Psoas muscle (tissue), 8 donors: ENCODE data around the gene ENPP7. TPM values are rescaled to one million over a fixed set of nuclear protein-coding genes. Genes with fewer than 3 reads are reported as not detected.

ENCODE experiments used
- ATAC-seq, 4 donors: fragments of 200-7000 bp; cut with Tn5 transposase; one replicate each; pipeline ENCODE4 v1.9.1; 2020; ENCODE audit warnings: moderate library complexity in 3 of 4, mild to moderate bottlenecking in 2 of 4
- DNase-seq, 2 donors: peaks; one replicate each; pipeline ENCODE4 v3.0.0-alpha.2; 2020
- H3K27ac ChIP-seq: fragments of 200-600 bp; one replicate; pipeline ENCODE4 v1.8.0; 2022
- H3K27me3 ChIP-seq, 3 donors: fragments of 200-600 bp in 1 of 3; one replicate each; pipeline versions ENCODE4 v1.6.1 to v1.8.0; 2013 to 2022; ENCODE audit warnings: low read length in 2 of 3, mild to moderate bottlenecking in 2 of 3, moderate library complexity in 1 of 3; ENCODE audit not compliant: insufficient read depth in 3 of 3
- H3K36me3 ChIP-seq, 2 donors: fragments of 200-600 bp in 1 of 2; one replicate each; pipeline versions ENCODE4 v1.6.1 to v1.8.0; 2013 to 2022; ENCODE audit warnings: low read depth in 1 of 2, mild to moderate bottlenecking in 1 of 2, moderate library complexity in 1 of 2; ENCODE audit not compliant: insufficient read depth in 1 of 2
- H3K4me1 ChIP-seq: fragments of 200-600 bp; one replicate; pipeline ENCODE4 v1.8.0; 2022
- H3K4me3 ChIP-seq: fragments of 200-600 bp; one replicate; pipeline ENCODE4 v1.8.0; 2022; ENCODE audit warnings: mild to moderate bottlenecking
- H3K9me3 ChIP-seq: fragments of 200-600 bp; one replicate; pipeline ENCODE4 v1.8.0; 2022
- WGBS, 3 donors: extraction: QIAGEN DNeasy Blood & Tissue Kit; methylation state at CpG; one replicate each; pipeline versions ENCODE4 v1.1.6 to v1.1.7; 2013; 5-methylcytosine and 5-hydroxymethylcytosine counted together
- intact Hi-C, 2 donors: fragments of 100-400 bp; cut with DNase I; formaldehyde crosslinking; loops; one replicate each; pipeline versions ENCODE4 v1.11.0 to v1.14.2; 2022
- polyA plus RNA-seq, 3 donors: library from polyadenylated mRNA; stranded (reverse); fragments of 200-250 nt; gene quantifications; one replicate each; pipeline ENCODE4 v1.2.3, GENCODE V29; 2013
- total RNA-seq, 4 donors: library from RNA; stranded (reverse); fragmentation: NEBNext Ultra II Directional in 2 of 4; extraction: Animal tissue kit (Norgen Biotek cat#: 25700) in 2 of 4; gene quantifications; one replicate each; pipeline versions ENCODE4 v1.2.1 to v1.2.4, GENCODE V29; 2021 to 2023
- TF ChIP-seq, protein P1 (sequence below): fragments of 200-600 bp; IDR thresholded peaks from one replicate; pipeline ENCODE4 v1.8.0; 2022; ENCODE audit warnings: antibody characterized with exemption
- donor health status: healthy with polysubstance abuse.
- donor health status: DM: no; HTN: no; CAD: no; lungs with moderate emphysema.
- donor health status: Bipolar disorder and iron deficiency.
- donor health status: healthy.
- donor health status: DM: yes; HTN: yes; CAD: no.
- donor health status: DM: no; HTN: no; CAD: no.
- donor health status: DM: no; HTN: no; CAD: no.
- donor health status: DM: yes; HTN: yes; CAD: no.

The ENPP7 gene
- total and polyA plus RNA-seq, 7 donors = 0.04 to 0.10 TPM; not detected in 5

DNA sequence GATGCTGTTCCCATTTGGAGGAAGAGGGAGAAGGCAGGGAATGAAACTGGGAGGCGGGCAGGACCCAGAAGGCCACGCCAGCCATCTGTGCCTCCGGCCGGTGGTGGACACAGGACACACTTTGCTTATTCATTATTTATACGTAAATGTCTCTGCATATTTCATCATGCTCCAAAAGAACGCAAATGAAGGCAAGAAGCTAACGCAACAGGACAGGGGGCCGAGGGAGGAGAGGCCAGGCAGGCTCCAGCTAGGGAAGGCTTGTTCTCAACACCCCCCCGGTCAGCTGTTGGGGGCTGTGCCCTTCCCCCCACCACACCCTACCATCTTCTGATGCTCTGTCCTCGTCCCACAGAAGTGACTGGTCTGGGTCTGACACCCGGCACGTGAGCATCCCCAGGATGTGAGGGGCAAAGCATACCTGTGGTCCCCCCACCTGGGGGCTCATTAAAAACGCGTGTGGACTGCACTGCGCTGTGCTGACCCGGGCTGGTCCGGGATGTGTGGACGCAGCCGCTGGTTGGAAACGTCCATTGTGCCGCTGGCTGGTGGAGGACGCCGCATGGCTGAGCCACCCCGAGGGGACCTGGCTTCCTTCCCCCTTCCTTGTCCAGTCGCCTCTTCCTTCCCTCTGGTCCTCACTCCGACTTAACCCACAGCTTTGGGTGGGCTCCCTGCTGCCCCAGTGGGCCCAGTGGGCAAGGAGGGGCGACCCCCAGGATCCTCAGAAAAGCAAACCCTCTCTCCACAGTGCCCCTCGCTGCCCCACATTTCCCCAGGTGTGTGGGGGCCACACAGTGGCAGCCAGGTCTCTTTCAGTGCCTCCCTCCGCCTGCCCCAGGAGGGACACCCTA lies 46.4 kb upstream of the ENPP7 start:
- DNase-seq (no peak), ATAC-seq (no peak)
- Histone ChIP-seq H3K27ac (no peak overlapping the region), H3K4me3 (no peak overlapping the region), H3K4me1 (no peaks in the 10 kb centered on the region), H3K9me3 (no peaks in the 10 kb centered on the region), H3K27me3 (peaks cover 0 to 56% (median 22%) of the 10 kb centered on the region in 3 donors), H3K36me3 (no peaks in the 10 kb centered on the region)
- TF ChIP-seq, protein P1, sequence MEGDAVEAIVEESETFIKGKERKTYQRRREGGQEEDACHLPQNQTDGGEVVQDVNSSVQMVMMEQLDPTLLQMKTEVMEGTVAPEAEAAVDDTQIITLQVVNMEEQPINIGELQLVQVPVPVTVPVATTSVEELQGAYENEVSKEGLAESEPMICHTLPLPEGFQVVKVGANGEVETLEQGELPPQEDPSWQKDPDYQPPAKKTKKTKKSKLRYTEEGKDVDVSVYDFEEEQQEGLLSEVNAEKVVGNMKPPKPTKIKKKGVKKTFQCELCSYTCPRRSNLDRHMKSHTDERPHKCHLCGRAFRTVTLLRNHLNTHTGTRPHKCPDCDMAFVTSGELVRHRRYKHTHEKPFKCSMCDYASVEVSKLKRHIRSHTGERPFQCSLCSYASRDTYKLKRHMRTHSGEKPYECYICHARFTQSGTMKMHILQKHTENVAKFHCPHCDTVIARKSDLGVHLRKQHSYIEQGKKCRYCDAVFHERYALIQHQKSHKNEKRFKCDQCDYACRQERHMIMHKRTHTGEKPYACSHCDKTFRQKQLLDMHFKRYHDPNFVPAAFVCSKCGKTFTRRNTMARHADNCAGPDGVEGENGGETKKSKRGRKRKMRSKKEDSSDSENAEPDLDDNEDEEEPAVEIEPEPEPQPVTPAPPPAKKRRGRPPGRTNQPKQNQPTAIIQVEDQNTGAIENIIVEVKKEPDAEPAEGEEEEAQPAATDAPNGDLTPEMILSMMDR = no peak
- intact Hi-C loops = no loop called here
- 64 to 74% (median 68%) methylated on average over 29 of the region's 29 CpGs for WGBS, 3 donors

DNA sequence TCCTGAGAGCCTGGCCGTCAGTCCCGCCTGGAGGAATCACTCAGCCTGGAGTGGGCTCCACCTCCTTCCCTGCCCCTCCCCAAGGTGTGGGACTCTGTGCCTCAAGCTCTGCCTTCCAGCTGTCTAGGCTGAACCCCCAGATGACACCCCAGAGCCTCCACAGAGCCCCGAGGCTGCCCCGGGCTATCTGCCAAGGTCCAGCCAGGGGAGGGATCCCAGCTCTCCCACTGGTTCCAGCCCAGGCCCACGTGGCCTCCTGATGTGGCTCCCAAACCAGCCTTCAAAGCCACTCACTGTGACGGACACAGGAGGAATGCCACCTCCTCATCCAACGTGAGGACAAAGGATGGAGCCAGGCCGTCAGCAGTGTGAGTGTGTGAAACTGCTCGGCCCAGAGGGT lies 45.6 kb upstream of the ENPP7 start:
- Histone ChIP-seq H3K4me3 (no peak overlapping the region), H3K4me1 (no peaks in the 10 kb centered on the region), H3K27me3 (peaks cover 0 to 50% (median 19%) of the 10 kb centered on the region in 3 donors), H3K27ac (no peak overlapping the region), H3K36me3 (no peaks in the 10 kb centered on the region), H3K9me3 (no peaks in the 10 kb centered on the region)
- no peak for ATAC-seq
- intact Hi-C loops = no loop called here
- 44 to 51% (median 49%) methylated on average over 9 of the region's 9 CpGs for WGBS, 3 donors
- TF ChIP-seq, protein P1 = no peak
- peak in 1 of 2 donors; percentile 16 for DNase-seq

DNA sequence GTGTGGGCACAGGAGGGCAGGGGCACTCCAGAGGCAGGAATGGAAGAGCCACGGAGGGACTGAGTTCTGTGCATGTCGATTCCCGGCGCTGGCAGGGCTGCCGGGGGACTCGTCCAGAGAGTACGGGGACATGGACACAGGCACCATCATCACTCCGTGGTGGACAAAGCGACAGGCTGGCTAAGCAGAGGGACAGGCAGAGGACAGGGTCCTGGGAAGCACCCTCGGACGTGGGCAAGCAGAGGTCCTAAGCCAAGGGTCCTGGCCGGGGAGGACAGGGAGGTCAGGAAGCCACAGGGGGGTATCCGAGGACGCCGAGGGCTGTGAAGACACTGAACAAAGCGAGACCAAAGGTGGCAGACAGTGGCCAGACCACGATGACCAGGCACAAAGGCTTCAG lies 44.3 kb upstream of the ENPP7 start:
- Histone ChIP-seq H3K9me3 (no peaks in the 10 kb centered on the region), H3K27me3 (peaks cover 0 to 38% (median 15%) of the 10 kb centered on the region in 3 donors), H3K4me1 (peaks cover 2% of the 10 kb centered on the region), H3K27ac (no peak overlapping the region), H3K36me3 (no peaks in the 10 kb centered on the region), H3K4me3 (no peak overlapping the region)
- intact Hi-C loops = no loop called here
- TF ChIP-seq, protein P1 = no peak
- DNase-seq = peak in 1 of 2 donors; percentile 17
- WGBS, 3 donors = 81 to 87% (median 85%) methylated on average over 17 of the region's 17 CpGs
- ATAC-seq = no peak

DNA sequence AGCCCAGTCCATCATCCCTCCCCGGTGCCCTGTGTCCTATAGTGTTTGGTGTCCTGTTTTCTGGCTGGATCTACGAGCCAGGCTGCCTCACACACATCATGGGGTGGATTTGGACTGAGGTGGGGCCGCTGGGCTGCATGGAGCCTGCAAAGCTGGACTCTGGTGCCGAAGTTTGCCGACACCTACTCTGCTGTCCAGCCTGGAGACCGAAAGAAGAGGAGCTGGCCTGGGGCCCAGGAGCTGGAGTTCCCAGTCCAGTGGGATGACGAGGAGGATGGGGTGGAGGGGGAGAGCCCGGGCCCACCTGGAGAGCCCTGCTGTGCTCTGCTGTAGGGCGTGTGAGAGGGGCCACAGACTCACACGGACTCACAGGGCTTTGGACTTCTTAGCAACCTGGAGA lies 40.3 kb upstream of the ENPP7 start:
- intact Hi-C loops = no loop called here

More for the DNA sequence above, 40.3 kb upstream of the ENPP7 start:
- H3K36me3 ChIP-seq = no peaks in the 10 kb centered on the region
- peaks cover 0 to 18% (median 7%) of the 10 kb centered on the region in 3 donors for H3K27me3 ChIP-seq
- H3K27ac ChIP-seq = no peak overlapping the region
- DNase-seq (no peak), ATAC-seq (no peak)
- no peaks in the 10 kb centered on the region for H3K9me3 ChIP-seq
- WGBS, 3 donors = 56 to 69% (median 61%) methylated on average over 8 to 10 of the region's 10 CpGs
- peaks cover 12% of the 10 kb centered on the region for H3K4me1 ChIP-seq
- no peak overlapping the region for H3K4me3 ChIP-seq
- TF ChIP-seq, protein P1 = no peak
